DOHH2 (cell line): Measurements from ENCODE around the gene FAM168B.

ENCODE experiments used
- EZH2phosphoT487 ChIP-seq: fragments of 200-600 bp; sonication (generic); IDR thresholded peaks from 2 replicates; pipeline ENCODE4 v1.6.1; 2017; ENCODE audit warnings: borderline replicate concordance, mild to moderate bottlenecking, antibody characterized with exemption, low read length, moderate library complexity, mixed read lengths
- TF ChIP-seq, protein P1 (sequence below): fragments of 200-600 bp; sonication (generic); IDR thresholded peaks from one replicate; pipeline ENCODE4 v1.5.1; 2014; ENCODE audit warnings: antibody characterized with exemption, mild to moderate bottlenecking, low read depth, low read length; ENCODE audit not compliant: poor library complexity, severe bottlenecking

- TF ChIP-seq, protein P1, sequence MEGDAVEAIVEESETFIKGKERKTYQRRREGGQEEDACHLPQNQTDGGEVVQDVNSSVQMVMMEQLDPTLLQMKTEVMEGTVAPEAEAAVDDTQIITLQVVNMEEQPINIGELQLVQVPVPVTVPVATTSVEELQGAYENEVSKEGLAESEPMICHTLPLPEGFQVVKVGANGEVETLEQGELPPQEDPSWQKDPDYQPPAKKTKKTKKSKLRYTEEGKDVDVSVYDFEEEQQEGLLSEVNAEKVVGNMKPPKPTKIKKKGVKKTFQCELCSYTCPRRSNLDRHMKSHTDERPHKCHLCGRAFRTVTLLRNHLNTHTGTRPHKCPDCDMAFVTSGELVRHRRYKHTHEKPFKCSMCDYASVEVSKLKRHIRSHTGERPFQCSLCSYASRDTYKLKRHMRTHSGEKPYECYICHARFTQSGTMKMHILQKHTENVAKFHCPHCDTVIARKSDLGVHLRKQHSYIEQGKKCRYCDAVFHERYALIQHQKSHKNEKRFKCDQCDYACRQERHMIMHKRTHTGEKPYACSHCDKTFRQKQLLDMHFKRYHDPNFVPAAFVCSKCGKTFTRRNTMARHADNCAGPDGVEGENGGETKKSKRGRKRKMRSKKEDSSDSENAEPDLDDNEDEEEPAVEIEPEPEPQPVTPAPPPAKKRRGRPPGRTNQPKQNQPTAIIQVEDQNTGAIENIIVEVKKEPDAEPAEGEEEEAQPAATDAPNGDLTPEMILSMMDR: no peak
- TF ChIP-seq EZH2phosphoT487: no peak
Observed at GRCh38 chr2:131004446-131005209, 88.6 kb downstream of the FAM168B start.
